Chondrocyte (in vitro differentiated cells): Measurements from ENCODE around the gene ITGA11. TPM values are rescaled to one million over a fixed set of nuclear protein-coding genes. Genes with fewer than 3 reads are reported as not detected.

Experiments used
- DNase-seq: peaks from one replicate; pipeline ENCODE4 v3.0.0; 2021; ENCODE audit warnings: mixed read lengths, low spot score
- H3K27ac Mint-ChIP-seq: one replicate; pipeline ENCODE4 v1.8.0; 2021; ENCODE audit warnings: mild to moderate bottlenecking, moderate library complexity, mixed read lengths; ENCODE audit not compliant: unreplicated experiment
- H3K27me3 Mint-ChIP-seq: 2 replicates; pipeline ENCODE4 v1.8.0; 2021; ENCODE audit warnings: low read depth, mixed read lengths
- H3K36me3 Mint-ChIP-seq: 2 replicates; pipeline ENCODE4 v1.8.0; 2021; ENCODE audit warnings: low read depth, mixed read lengths
- H3K4me1 Mint-ChIP-seq: 2 replicates; pipeline ENCODE4 v1.8.0; 2021; ENCODE audit warnings: low read depth, mild to moderate bottlenecking, mixed read lengths
- H3K4me3 Mint-ChIP-seq: one replicate; pipeline ENCODE4 v1.8.0; 2021; ENCODE audit warnings: mild to moderate bottlenecking, moderate library complexity, mixed read lengths; ENCODE audit not compliant: unreplicated experiment
- H3K9me3 Mint-ChIP-seq: 2 replicates; pipeline ENCODE4 v1.8.0; 2021; ENCODE audit warnings: low read depth, mixed read lengths
- CTCF ChIP-seq: fragments of 200-600 bp; sonication (generic); IDR thresholded peaks from 2 replicates; pipeline ENCODE4 v1.5.0; 2021; ENCODE audit warnings: antibody characterized with exemption, mild to moderate bottlenecking, moderate library complexity
- total RNA-seq: library from RNA; stranded (reverse); gene quantifications from 3 replicates; pipeline ENCODE4 v1.2.1, GENCODE V29; 2021

The ITGA11 gene
- total RNA-seq, 1 donor from 2014 or later: 1,092 TPM

- H3K27me3 Mint-ChIP-seq: no peaks in the 10 kb centered on the region
- peaks cover 5% of the 10 kb centered on the region for H3K36me3 Mint-ChIP-seq
- TF ChIP-seq CTCF: no peak
- no peak for DNase-seq
- H3K4me1 Mint-ChIP-seq: peaks cover 60% of the 10 kb centered on the region
- peak overlapping the region; percentile 99 for H3K27ac Mint-ChIP-seq
- H3K4me3 Mint-ChIP-seq: peak overlapping the region; percentile 98
- no peaks in the 10 kb centered on the region for H3K9me3 Mint-ChIP-seq
These were observed 153.2 kb downstream of the ITGA11 start for GRCh38 chr15:68278595-68279405.

- no peaks in the 10 kb centered on the region for H3K9me3 Mint-ChIP-seq
- peak overlapping the region; percentile 98 for H3K4me3 Mint-ChIP-seq
- peak; percentile 19 for TF ChIP-seq CTCF
- peaks cover 62% of the 10 kb centered on the region for H3K4me1 Mint-ChIP-seq
- peaks cover 5% of the 10 kb centered on the region for H3K36me3 Mint-ChIP-seq
- no peaks in the 10 kb centered on the region for H3K27me3 Mint-ChIP-seq
- peak overlapping the region; percentile 99 for H3K27ac Mint-ChIP-seq
- peak; percentile 95 for DNase-seq
These were observed 153.7 kb downstream of the ITGA11 start for GRCh38 chr15:68278345-68278594.

GRCh38 chr15:68277603-68278344 is 154.2 kb downstream of the ITGA11 start, which contains the start of gene FEM1B:
TSS of gene FEM1B (plus strand) at chr15:68277745. CDS start at chr15:68278418, 673 bp downstream.
- Mint-ChIP-seq H3K4me3 (peak within 1 kb of the TSS; percentile 98), H3K27me3 (no peaks in the 10 kb centered on the region), H3K9me3 (no peaks in the 10 kb centered on the region), H3K4me1 (peaks cover 66% of the 10 kb centered on the region), H3K27ac (peak within 1 kb of the TSS; percentile 99), H3K36me3 (peaks cover 5% of the 10 kb centered on the region)
- TF ChIP-seq CTCF: peak; percentile 71
- DNase-seq: peak; percentile 97

- H3K9me3 Mint-ChIP-seq: no peaks in the 10 kb centered on the region
- no peak for TF ChIP-seq CTCF
- no peak for DNase-seq
- H3K27ac Mint-ChIP-seq: peak overlapping the region; percentile 97
- H3K36me3 Mint-ChIP-seq: peaks cover 5% of the 10 kb centered on the region
- no peaks in the 10 kb centered on the region for H3K27me3 Mint-ChIP-seq
- peak overlapping the region; percentile 98 for H3K4me3 Mint-ChIP-seq
- peaks cover 66% of the 10 kb centered on the region for H3K4me1 Mint-ChIP-seq
These were observed 154.8 kb downstream of the ITGA11 start for GRCh38 chr15:68277131-68277602.

GRCh38 chr15:68276668-68277067 is 155.3 kb downstream of the ITGA11 start:
- DNase-seq: no peak
- TF ChIP-seq CTCF: no peak
- Mint-ChIP-seq H3K27ac (peak overlapping the region; percentile 97), H3K27me3 (no peaks in the 10 kb centered on the region), H3K4me1 (peaks cover 66% of the 10 kb centered on the region), H3K4me3 (peak overlapping the region; percentile 98), H3K36me3 (peaks cover 5% of the 10 kb centered on the region), H3K9me3 (no peaks in the 10 kb centered on the region)
